Upper lobe of left lung (tissue), 6 donors: Measurements from ENCODE around the gene DRGX. TPM values are rescaled to one million over a fixed set of nuclear protein-coding genes. Genes with fewer than 3 reads are reported as not detected.

Experiments used
- ATAC-seq, 2 donors: fragments of 200-7000 bp; cut with Tn5 transposase; one replicate each; pipeline ENCODE4 v1.9.1; 2022; ENCODE audit warnings: mild to moderate bottlenecking in 2 of 2, moderate library complexity in 2 of 2; ENCODE audit not compliant: low FRiP score in 2 of 2
- DNase-seq, 2 donors: peaks; one replicate each; pipeline ENCODE4 v3.0.0-alpha.2; 2019 to 2020
- H3K27ac ChIP-seq, 4 donors: fragments of 200-600 bp; sonication (generic); one replicate each; pipeline ENCODE4 v1.5.1; 2016 to 2019
- H3K27me3 ChIP-seq, 4 donors: fragments of 200-600 bp; sonication (generic); one replicate each; pipeline ENCODE4 v1.5.1; 2017 to 2019
- H3K36me3 ChIP-seq, 4 donors: fragments of 200-600 bp; sonication (generic); one replicate each; pipeline ENCODE4 v1.5.1; 2016 to 2019
- H3K4me1 ChIP-seq, 4 donors: fragments of 200-600 bp; sonication (generic); one replicate each; pipeline ENCODE4 v1.5.1; 2018 to 2019
- H3K4me3 ChIP-seq, 4 donors: fragments of 200-600 bp; sonication (generic); one replicate each; pipeline ENCODE4 v1.5.1; 2017 to 2019; ENCODE audit warnings: mild to moderate bottlenecking in 2 of 4, moderate library complexity in 1 of 4
- H3K9me3 ChIP-seq, 4 donors: fragments of 200-600 bp; sonication (generic); one replicate each; pipeline ENCODE4 v1.5.1; 2018 to 2019
- EP300 ChIP-seq, 4 donors: sonication (generic); formaldehyde crosslinking; IDR thresholded peaks; one replicate each; pipeline ENCODE4 v1.5.1; 2017; ENCODE audit warnings: antibody characterized with exemption in 4 of 4, control low read depth in 2 of 4
- POLR2A ChIP-seq, 4 donors: fragments of 450-650 bp; IDR thresholded peaks; one replicate each; pipeline ENCODE4 v1.5.1; 2016 to 2017; ENCODE audit warnings: antibody characterized with exemption in 4 of 4, mild to moderate bottlenecking in 2 of 4
- POLR2AphosphoS5 ChIP-seq, 2 donors: sonication (generic); formaldehyde crosslinking; IDR thresholded peaks; one replicate each; pipeline ENCODE4 v1.5.1; 2017; ENCODE audit warnings: antibody characterized with exemption in 2 of 2
- WGBS, 2 donors: methylation state at CpG; one replicate each; pipeline ENCODE4 v1.1.5; 2017 to 2018; 5-methylcytosine and 5-hydroxymethylcytosine counted together
- total RNA-seq, 6 donors: library from RNA; depleted of rRNA in 4 of 6; stranded (reverse); fragments of >200 nt in 4 of 6; gene quantifications; one replicate each; pipeline versions ENCODE4 v1.1.0 to v1.2.1, GENCODE V29; 2016 to 2021
- TF ChIP-seq, protein P1 (sequence below), 6 experiments: fragments of 450-650 bp in 4 of 6; fragments of 200-600 bp in 2 of 6; sonication (generic) in 2 of 6; IDR thresholded peaks; one replicate each; pipeline ENCODE4 v1.5.1; 2016 to 2019; ENCODE audit warnings: antibody characterized with exemption in 6 of 6
- donor health status: DM: no; HTN: no; CAD: no; lungs with moderate emphysema.
- donor health status: DM: no; HTN: yes; CAD: no; lungs with severe emphysema.

The DRGX gene
- total RNA-seq, 6 donors from 2014 or later: 0.09 to 0.17 TPM; not detected in 4

DNA sequence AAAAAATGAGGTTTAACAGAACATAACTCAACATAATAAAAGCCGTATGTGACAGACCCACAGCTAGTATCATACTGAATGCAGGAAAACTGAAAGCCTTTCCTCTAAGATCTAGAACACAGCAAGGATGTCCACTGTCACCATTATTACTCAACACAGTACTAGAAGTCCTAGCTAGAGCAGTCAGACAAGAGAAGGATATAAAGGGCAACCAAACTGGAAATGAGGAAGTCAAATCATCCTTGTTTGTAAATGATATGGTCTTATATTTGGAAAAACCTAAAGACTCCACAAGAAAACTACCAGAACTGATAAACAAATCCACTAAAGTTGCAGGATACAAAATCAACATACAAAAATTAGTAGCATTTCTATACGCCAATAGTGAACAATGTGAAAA lies 51.0 kb downstream of the DRGX start:
- TF ChIP-seq POLR2AphosphoS5 (IDR thresholded peaks at IDR 0.05) (no peak), POLR2A (IDR thresholded peaks at IDR 0.05) (no peak), EP300 (IDR thresholded peaks at IDR 0.05) (no peak)
- TF ChIP-seq, protein P1, sequence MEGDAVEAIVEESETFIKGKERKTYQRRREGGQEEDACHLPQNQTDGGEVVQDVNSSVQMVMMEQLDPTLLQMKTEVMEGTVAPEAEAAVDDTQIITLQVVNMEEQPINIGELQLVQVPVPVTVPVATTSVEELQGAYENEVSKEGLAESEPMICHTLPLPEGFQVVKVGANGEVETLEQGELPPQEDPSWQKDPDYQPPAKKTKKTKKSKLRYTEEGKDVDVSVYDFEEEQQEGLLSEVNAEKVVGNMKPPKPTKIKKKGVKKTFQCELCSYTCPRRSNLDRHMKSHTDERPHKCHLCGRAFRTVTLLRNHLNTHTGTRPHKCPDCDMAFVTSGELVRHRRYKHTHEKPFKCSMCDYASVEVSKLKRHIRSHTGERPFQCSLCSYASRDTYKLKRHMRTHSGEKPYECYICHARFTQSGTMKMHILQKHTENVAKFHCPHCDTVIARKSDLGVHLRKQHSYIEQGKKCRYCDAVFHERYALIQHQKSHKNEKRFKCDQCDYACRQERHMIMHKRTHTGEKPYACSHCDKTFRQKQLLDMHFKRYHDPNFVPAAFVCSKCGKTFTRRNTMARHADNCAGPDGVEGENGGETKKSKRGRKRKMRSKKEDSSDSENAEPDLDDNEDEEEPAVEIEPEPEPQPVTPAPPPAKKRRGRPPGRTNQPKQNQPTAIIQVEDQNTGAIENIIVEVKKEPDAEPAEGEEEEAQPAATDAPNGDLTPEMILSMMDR (IDR thresholded peaks at IDR 0.05): no peak
- Histone ChIP-seq H3K4me1 (no peaks in the 10 kb centered on the region), H3K4me3 (no peak overlapping the region), H3K27ac (no peak overlapping the region), H3K36me3 (no peaks in the 10 kb centered on the region), H3K27me3 (no peaks in the 10 kb centered on the region), H3K9me3 (peaks cover 0 to 4% (median 0%) of the 10 kb centered on the region in 4 donors)
- ATAC-seq (no peak), DNase-seq (no peak)
- 68 to 71% methylated on average over 2 of the region's 2 CpGs for WGBS, 2 donors

DNA sequence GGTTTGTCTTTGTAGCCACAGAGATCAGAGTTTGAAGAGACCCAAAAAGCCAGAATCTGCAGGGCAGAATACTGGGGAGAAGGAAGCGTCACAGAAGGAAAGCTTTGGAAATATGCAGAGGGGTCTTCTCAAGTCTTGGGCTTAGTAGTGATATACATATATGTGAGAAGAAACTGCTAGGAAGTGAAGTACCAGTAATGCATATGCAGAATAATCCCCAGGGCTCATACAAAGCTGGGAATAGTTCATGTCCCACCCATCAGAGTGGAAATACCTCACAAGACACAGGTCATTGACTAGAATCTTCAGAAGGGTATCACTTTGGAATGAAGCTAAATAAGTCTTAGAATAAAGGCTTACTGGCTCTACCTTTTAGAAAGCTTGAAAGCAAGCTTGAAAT lies 57.3 kb downstream of the DRGX start:
- H3K4me1 ChIP-seq: no peaks in the 10 kb centered on the region
- TF ChIP-seq EP300 (IDR thresholded peaks at IDR 0.05) (no peak), POLR2A (IDR thresholded peaks at IDR 0.05) (no peak), POLR2AphosphoS5 (IDR thresholded peaks at IDR 0.05) (no peak)
- TF ChIP-seq, protein P1 (IDR thresholded peaks at IDR 0.05): no peak
- DNase-seq (no peak), ATAC-seq (no peak)
- WGBS, 2 donors: 84 to 85% methylated on average over 1 of the region's 1 CpG
- no peak overlapping the region for H3K4me3 ChIP-seq
- H3K27ac ChIP-seq: no peak overlapping the region
- no peaks in the 10 kb centered on the region for H3K9me3 ChIP-seq
- H3K36me3 ChIP-seq: no peaks in the 10 kb centered on the region
- no peaks in the 10 kb centered on the region for H3K27me3 ChIP-seq

DNA sequence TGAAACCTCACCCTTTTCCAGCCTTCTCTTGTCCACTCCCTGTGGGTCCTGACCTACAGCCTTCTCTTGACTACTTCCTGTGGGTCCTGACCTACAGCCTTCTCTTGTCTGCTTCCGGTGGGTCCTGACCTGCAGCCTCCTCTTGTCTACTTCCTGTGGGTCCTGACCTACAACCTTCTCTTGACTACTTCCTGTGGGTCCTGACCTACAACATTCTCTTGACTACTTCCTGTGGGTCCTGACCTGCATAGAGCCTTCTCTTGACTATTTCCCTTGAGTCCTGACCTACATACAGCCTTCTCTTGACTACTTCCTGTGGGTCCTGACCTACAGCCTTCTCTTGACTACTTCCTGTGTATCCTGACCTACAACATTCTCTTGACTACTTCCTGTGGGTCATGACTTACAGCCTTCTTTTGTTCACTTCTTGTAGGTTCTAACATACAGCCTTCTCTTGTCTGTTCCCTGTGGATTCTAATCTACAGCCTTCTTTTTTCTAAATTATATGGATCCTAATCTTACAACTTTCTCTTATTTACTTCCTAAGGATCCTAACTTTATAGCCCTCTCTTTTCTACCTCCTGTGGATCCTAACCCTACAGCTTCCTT lies 60.4 kb downstream of the DRGX start:
- Histone ChIP-seq H3K4me3 (no peak overlapping the region), H3K36me3 (no peaks in the 10 kb centered on the region), H3K27ac (no peak overlapping the region), H3K9me3 (no peaks in the 10 kb centered on the region), H3K27me3 (no peaks in the 10 kb centered on the region), H3K4me1 (no peaks in the 10 kb centered on the region)
- WGBS, 2 donors: 71 to 76% methylated on average over 1 of the region's 1 CpG
- no peak for ATAC-seq
- TF ChIP-seq, protein P1 (IDR thresholded peaks at IDR 0.05): no peak
- TF ChIP-seq POLR2A (IDR thresholded peaks at IDR 0.05) (no peak), POLR2AphosphoS5 (IDR thresholded peaks at IDR 0.05) (no peak), EP300 (IDR thresholded peaks at IDR 0.05) (no peak)
- no peak for DNase-seq

DNA sequence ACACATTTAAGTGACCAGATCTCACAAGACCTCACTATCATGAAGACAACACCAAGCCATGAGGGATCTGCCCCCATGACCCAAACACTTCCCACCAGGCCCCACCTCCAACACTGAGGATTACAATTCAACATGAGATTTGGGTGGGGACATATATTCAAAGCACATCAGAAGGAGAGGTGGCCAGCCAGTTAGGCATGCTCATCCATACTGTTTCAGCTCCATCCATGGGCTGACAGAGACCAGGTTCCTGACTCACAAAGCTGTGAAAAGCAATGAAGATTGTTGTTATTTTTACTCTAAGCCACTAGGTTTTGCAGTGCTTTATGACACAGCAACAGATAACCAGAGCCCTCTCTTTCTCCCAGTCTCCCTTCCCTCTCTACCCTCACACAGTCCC lies 60.9 kb downstream of the DRGX start:
- Histone ChIP-seq H3K4me1 (no peaks in the 10 kb centered on the region), H3K4me3 (no peak overlapping the region), H3K27me3 (no peaks in the 10 kb centered on the region), H3K9me3 (no peaks in the 10 kb centered on the region), H3K27ac (no peak overlapping the region), H3K36me3 (no peaks in the 10 kb centered on the region)
- DNase-seq (no peak), ATAC-seq (no peak)
- TF ChIP-seq EP300 (IDR thresholded peaks at IDR 0.05): no peak

DNA sequence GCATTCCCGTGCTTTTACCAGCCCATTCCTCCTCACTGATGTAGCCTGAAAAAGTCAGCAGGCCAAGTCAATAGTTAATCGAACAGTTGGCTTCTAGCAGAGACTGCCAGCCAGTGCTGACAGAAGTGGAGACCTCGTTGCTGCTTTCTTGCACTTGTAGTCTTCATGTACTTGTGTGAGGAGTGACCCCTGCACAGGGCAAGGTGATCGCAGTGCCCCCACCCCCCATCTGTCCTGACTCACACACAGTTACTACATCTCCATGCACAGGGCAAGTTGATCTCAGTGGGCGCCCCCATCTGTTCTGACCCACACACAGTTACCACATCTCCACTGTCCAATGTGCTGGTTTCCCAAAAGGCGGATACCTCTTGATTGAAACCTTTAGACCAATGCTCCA lies 62.7 kb downstream of the DRGX start:
- DNase-seq (no peak), ATAC-seq (no peak)
- H3K36me3 ChIP-seq: no peaks in the 10 kb centered on the region
- no peaks in the 10 kb centered on the region for H3K9me3 ChIP-seq
- TF ChIP-seq EP300 (IDR thresholded peaks at IDR 0.05): no peak
- TF ChIP-seq, protein P1 (IDR thresholded peaks at IDR 0.05): no peak
- TF ChIP-seq POLR2A (IDR thresholded peaks at IDR 0.05): no peak
- TF ChIP-seq POLR2AphosphoS5 (IDR thresholded peaks at IDR 0.05): no peak
- no peaks in the 10 kb centered on the region for H3K27me3 ChIP-seq
- H3K4me1 ChIP-seq: no peaks in the 10 kb centered on the region
- H3K27ac ChIP-seq: no peak overlapping the region
- WGBS, 2 donors: 90 to 94% methylated on average over 6 of the region's 6 CpGs
- no peak overlapping the region for H3K4me3 ChIP-seq
